ENCODE data around the gene FGD5. TPM values are rescaled to one million over a fixed set of nuclear protein-coding genes. Genes with fewer than 3 reads are reported as not detected.

FGD5 gene
- total and polyA plus RNA-seq, 2 donors (not counting 1 experiment from before 2014, with no cell fraction given), result 0.03 to 0.50 TPM

DNA sequence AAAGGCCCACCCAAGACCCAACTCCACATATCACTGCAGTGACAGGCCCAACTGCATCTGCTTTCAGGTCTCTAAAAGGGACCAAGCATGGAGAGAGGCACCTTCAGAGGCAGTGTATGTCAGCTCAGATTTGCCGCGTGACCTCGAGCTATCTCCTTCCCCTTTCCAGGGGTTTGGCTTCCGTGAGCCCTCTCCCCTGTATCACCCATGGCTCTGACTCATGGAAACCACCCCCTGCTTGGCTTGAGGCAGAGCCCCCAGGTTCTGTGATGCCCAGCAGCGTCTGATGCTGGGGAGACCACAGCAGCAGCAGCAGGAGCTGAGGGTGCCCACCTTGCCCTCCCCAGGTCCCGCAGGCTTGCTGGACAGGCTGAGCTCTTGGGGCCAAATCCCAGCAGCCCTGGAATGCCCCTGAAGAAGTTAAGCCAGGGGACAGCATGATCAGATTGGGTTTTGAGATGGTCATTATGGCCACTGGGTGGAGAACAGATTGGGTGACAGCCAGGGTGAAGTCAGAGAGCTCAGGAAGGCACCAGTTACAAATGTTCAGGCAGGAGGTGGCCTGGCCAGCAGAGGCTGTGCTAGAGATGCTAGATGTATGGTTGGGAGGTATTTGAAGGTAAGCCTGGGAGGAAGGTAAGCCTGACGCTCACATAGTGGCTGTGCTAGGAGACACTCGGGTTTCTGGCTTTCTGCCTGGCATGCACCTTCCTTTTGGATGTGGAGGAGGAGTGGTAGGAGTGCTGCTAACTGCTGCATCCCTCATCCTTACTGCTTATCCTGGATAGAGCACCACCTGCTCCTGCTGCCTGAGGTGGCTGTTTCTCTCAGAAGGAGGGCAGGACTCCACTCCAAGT lies 42.9 kb downstream of the FGD5 start:
- no peaks in the 10 kb centered on the region for H3K4me1 ChIP-seq (ENCODE audit: control insufficient read depth, extremely low read depth, insufficient read depth, low read length)
- H3K4me2 ChIP-seq (ENCODE audit: extremely low read depth, insufficient read depth, low read length), result no peak overlapping the region
- no peaks in the 10 kb centered on the region for H4K20me1 ChIP-seq (ENCODE audit: control insufficient read depth, extremely low read depth, insufficient read depth, low read length)
- no peaks in the 10 kb centered on the region for H3K36me3 ChIP-seq (ENCODE audit: control insufficient read depth, insufficient read depth, low read length)
- H3K9me3 ChIP-seq (ENCODE audit: control insufficient read depth, insufficient read depth, low read depth, low read length), result no peaks in the 10 kb centered on the region
- DNase-seq (ENCODE audit: low read depth in 2 of 2), result no peak
- no peak overlapping the region for H3K9ac ChIP-seq (ENCODE audit: insufficient read depth, low read length)
- H3K27ac ChIP-seq (ENCODE audit: insufficient read depth, low read length), result no peak overlapping the region
- H3K4me3 ChIP-seq (replicated peaks in 1 of 4; ENCODE audit: control extremely low read depth in 1 of 4, insufficient read depth in 1 of 4, low read depth in 3 of 4, low read length in 4 of 4), result no peak overlapping the region
- no peaks in the 10 kb centered on the region for H3K27me3 ChIP-seq (ENCODE audit: control insufficient read depth, insufficient read depth, low read length)
- TF ChIP-seq EZH2 (IDR thresholded peaks at IDR 0.05; ENCODE audit: low read length, missing control alignments), result no peak
- TF ChIP-seq, protein P1, sequence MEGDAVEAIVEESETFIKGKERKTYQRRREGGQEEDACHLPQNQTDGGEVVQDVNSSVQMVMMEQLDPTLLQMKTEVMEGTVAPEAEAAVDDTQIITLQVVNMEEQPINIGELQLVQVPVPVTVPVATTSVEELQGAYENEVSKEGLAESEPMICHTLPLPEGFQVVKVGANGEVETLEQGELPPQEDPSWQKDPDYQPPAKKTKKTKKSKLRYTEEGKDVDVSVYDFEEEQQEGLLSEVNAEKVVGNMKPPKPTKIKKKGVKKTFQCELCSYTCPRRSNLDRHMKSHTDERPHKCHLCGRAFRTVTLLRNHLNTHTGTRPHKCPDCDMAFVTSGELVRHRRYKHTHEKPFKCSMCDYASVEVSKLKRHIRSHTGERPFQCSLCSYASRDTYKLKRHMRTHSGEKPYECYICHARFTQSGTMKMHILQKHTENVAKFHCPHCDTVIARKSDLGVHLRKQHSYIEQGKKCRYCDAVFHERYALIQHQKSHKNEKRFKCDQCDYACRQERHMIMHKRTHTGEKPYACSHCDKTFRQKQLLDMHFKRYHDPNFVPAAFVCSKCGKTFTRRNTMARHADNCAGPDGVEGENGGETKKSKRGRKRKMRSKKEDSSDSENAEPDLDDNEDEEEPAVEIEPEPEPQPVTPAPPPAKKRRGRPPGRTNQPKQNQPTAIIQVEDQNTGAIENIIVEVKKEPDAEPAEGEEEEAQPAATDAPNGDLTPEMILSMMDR (conservative IDR thresholded peaks at IDR 0.05 in 1 of 2, IDR thresholded peaks at IDR 0.05 in 1 of 2; ENCODE audit: low read depth in 1 of 2, low read length in 2 of 2), result no peak
- H2AFZ ChIP-seq (ENCODE audit: low read length), result no peak overlapping the region
- H3K79me2 ChIP-seq (ENCODE audit: control insufficient read depth, insufficient read depth, low read length), result no peaks in the 10 kb centered on the region

DNA sequence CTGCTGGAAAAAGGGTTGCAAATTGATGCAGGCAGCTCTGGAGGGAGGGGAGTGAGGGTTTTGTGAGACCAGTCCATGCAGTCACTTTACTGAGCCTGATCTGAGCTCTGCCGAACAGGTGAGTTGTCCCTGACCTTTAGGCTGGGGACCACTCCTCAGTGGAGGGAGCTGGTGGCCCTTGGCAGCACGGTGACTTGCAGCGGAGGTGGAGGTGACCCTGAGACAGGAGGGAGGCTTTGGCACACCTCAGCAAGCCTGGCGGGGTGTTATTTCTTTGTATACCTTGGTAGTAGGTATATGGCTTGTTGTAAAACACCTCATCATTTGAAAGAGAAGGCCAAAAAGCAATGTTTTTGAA lies 43.5 kb downstream of the FGD5 start:
- Histone ChIP-seq H3K27ac (ENCODE audit: insufficient read depth, low read length) (no peak overlapping the region), H3K36me3 (ENCODE audit: control insufficient read depth, insufficient read depth, low read length) (no peaks in the 10 kb centered on the region), H3K4me3 (replicated peaks in 1 of 4; ENCODE audit: control extremely low read depth in 1 of 4, insufficient read depth in 1 of 4, low read depth in 3 of 4, low read length in 4 of 4) (no peak overlapping the region), H3K4me2 (ENCODE audit: extremely low read depth, insufficient read depth, low read length) (no peak overlapping the region), H3K9ac (ENCODE audit: insufficient read depth, low read length) (no peak overlapping the region), H3K9me3 (ENCODE audit: control insufficient read depth, insufficient read depth, low read depth, low read length) (no peaks in the 10 kb centered on the region), H3K27me3 (ENCODE audit: control insufficient read depth, insufficient read depth, low read length) (no peaks in the 10 kb centered on the region), H3K4me1 (ENCODE audit: control insufficient read depth, extremely low read depth, insufficient read depth, low read length) (no peaks in the 10 kb centered on the region), H3K79me2 (ENCODE audit: control insufficient read depth, insufficient read depth, low read length) (no peaks in the 10 kb centered on the region), H4K20me1 (ENCODE audit: control insufficient read depth, extremely low read depth, insufficient read depth, low read length) (no peaks in the 10 kb centered on the region), H2AFZ (ENCODE audit: low read length) (no peak overlapping the region)
- no peak for DNase-seq (ENCODE audit: low read depth in 2 of 2)
- TF ChIP-seq, protein P1 (conservative IDR thresholded peaks at IDR 0.05 in 1 of 2, IDR thresholded peaks at IDR 0.05 in 1 of 2; ENCODE audit: low read depth in 1 of 2, low read length in 2 of 2), result no peak
- no peak for TF ChIP-seq EZH2 (IDR thresholded peaks at IDR 0.05; ENCODE audit: low read length, missing control alignments)

DNA sequence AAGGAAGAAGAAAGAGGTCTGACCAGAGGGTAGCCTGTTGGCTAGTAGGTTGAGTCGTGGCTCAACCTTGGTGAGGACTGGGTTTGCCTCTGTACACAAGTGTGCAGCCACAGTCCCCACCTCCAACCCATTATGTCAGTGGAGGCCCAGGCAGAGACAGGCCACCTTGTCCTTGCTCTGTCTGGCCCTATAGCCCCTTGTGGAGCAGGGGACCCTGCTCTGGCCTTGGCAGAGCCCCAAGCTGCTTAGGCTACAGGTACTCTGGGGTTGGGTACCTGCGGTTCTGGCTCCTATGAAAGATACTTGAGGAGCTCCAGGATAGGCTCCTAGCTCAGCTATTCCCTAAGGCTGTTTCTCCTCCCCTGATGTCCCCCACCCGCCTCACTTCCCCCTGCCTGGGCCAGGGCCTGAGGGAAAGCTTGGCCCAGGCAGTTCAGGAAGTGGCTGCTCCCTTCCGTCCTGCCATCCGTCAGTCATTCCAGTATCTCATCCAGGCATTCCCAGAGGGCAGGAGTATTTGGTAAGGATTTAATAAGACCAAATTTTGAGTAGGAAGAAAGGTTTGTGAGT lies 44.0 kb downstream of the FGD5 start:
- Histone ChIP-seq H3K9me3 (ENCODE audit: control insufficient read depth, insufficient read depth, low read depth, low read length) (no peaks in the 10 kb centered on the region), H2AFZ (ENCODE audit: low read length) (no peak overlapping the region), H3K4me2 (ENCODE audit: extremely low read depth, insufficient read depth, low read length) (no peak overlapping the region), H3K27ac (ENCODE audit: insufficient read depth, low read length) (no peak overlapping the region), H4K20me1 (ENCODE audit: control insufficient read depth, extremely low read depth, insufficient read depth, low read length) (no peaks in the 10 kb centered on the region), H3K36me3 (ENCODE audit: control insufficient read depth, insufficient read depth, low read length) (no peaks in the 10 kb centered on the region), H3K27me3 (ENCODE audit: control insufficient read depth, insufficient read depth, low read length) (no peaks in the 10 kb centered on the region), H3K9ac (ENCODE audit: insufficient read depth, low read length) (no peak overlapping the region), H3K4me3 (replicated peaks in 1 of 4; ENCODE audit: control extremely low read depth in 1 of 4, insufficient read depth in 1 of 4, low read depth in 3 of 4, low read length in 4 of 4) (no peak overlapping the region), H3K79me2 (ENCODE audit: control insufficient read depth, insufficient read depth, low read length) (no peaks in the 10 kb centered on the region), H3K4me1 (ENCODE audit: control insufficient read depth, extremely low read depth, insufficient read depth, low read length) (no peaks in the 10 kb centered on the region)
- TF ChIP-seq EZH2 (IDR thresholded peaks at IDR 0.05; ENCODE audit: low read length, missing control alignments), result no peak
- TF ChIP-seq, protein P1 (conservative IDR thresholded peaks at IDR 0.05 in 1 of 2, IDR thresholded peaks at IDR 0.05 in 1 of 2; ENCODE audit: low read depth in 1 of 2, low read length in 2 of 2), result no peak
- DNase-seq (ENCODE audit: low read depth in 2 of 2), result no peak
